ENCODE results near the gene SELENOO.

DNA sequence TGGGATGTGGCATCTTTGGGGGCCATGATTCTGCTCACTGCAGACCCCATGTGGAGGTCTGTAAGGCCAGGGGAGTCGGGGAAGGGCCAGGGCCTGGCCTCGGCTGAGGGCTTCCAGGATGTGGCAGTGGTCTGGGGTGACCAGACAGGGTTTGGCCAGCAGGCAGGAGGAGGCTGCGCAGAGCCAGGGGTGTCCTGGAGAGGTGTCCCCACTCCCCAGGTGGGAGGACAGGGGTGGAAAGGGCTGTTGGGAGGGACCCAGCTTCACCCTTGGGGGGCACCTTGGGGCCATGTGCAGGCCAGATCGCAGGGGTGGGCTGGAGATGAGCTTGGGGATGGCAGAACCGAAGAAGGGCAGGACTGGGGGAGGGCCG lies 26.8 kb upstream of the SELENOO start:
- TF ChIP-seq, protein P1, sequence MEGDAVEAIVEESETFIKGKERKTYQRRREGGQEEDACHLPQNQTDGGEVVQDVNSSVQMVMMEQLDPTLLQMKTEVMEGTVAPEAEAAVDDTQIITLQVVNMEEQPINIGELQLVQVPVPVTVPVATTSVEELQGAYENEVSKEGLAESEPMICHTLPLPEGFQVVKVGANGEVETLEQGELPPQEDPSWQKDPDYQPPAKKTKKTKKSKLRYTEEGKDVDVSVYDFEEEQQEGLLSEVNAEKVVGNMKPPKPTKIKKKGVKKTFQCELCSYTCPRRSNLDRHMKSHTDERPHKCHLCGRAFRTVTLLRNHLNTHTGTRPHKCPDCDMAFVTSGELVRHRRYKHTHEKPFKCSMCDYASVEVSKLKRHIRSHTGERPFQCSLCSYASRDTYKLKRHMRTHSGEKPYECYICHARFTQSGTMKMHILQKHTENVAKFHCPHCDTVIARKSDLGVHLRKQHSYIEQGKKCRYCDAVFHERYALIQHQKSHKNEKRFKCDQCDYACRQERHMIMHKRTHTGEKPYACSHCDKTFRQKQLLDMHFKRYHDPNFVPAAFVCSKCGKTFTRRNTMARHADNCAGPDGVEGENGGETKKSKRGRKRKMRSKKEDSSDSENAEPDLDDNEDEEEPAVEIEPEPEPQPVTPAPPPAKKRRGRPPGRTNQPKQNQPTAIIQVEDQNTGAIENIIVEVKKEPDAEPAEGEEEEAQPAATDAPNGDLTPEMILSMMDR (conservative IDR thresholded peaks at IDR 0.05; ENCODE audit: low read depth, low read length) = no peak
- TF ChIP-seq EZH2 (IDR thresholded peaks at IDR 0.05; ENCODE audit: borderline replicate concordance, low read depth, low read length, poor library complexity, severe bottlenecking) = no peak

Measured in A673 (cell line).